Keratinocyte (primary cell): ENCODE data around the gene RNF4.

Source experiments
- EZH2 ChIP-seq: IDR thresholded peaks from one replicate; pipeline ENCODE4 v1.6.1; 2012; ENCODE audit warnings: inconsistent platforms, mild to moderate bottlenecking, low read length, moderate library complexity
- TF ChIP-seq, protein P1 (sequence below), 3 experiments: IDR thresholded peaks in 1 of 3; conservative IDR thresholded peaks in 1 of 3; optimal IDR thresholded peaks in 1 of 3; 2 replicates in 2 of 3; 3 replicates in 1 of 3; pipeline versions ENCODE3 to v1.5.1; 2011; ENCODE audit warnings: low read length in 3 of 3, mild to moderate bottlenecking in 3 of 3, moderate library complexity in 2 of 3, control low read depth in 1 of 3, inconsistent platforms in 1 of 3; ENCODE audit not compliant: insufficient read depth in 2 of 3; ENCODE audit errors: extremely low read depth in 1 of 3

GRCh38 chr4:2462218-2462991 lies 6.5 kb upstream of the RNF4 start:
- TF ChIP-seq EZH2: no peak
- TF ChIP-seq, protein P1, sequence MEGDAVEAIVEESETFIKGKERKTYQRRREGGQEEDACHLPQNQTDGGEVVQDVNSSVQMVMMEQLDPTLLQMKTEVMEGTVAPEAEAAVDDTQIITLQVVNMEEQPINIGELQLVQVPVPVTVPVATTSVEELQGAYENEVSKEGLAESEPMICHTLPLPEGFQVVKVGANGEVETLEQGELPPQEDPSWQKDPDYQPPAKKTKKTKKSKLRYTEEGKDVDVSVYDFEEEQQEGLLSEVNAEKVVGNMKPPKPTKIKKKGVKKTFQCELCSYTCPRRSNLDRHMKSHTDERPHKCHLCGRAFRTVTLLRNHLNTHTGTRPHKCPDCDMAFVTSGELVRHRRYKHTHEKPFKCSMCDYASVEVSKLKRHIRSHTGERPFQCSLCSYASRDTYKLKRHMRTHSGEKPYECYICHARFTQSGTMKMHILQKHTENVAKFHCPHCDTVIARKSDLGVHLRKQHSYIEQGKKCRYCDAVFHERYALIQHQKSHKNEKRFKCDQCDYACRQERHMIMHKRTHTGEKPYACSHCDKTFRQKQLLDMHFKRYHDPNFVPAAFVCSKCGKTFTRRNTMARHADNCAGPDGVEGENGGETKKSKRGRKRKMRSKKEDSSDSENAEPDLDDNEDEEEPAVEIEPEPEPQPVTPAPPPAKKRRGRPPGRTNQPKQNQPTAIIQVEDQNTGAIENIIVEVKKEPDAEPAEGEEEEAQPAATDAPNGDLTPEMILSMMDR (optimal IDR thresholded peaks at IDR 0.05 in 1 of 3, IDR thresholded peaks at IDR 0.05 in 1 of 3, conservative IDR thresholded peaks at IDR 0.05 in 1 of 3; ENCODE audit: extremely low read depth in 1 of 3, insufficient read depth in 2 of 3, low read length in 3 of 3): no peak
